ENCODE results near the gene ZC3H18. TPM values are rescaled to one million over a fixed set of nuclear protein-coding genes. Genes with fewer than 3 reads are reported as not detected.

Gene ZC3H18
- polyA plus RNA-seq, 1 donor from 2014 or later: 12.8 TPM

GRCh38 chr16:88618956-88619667 is 48.9 kb downstream of the ZC3H18 start:
- no peak for TF ChIP-seq EZH2 (IDR thresholded peaks at IDR 0.05; ENCODE audit: borderline replicate concordance, insufficient read depth, low read length, poor library complexity, severe bottlenecking)
- no peak for TF ChIP-seq MXI1 (conservative IDR thresholded peaks at IDR 0.05; ENCODE audit: poor library complexity, severe bottlenecking)
- TF ChIP-seq RAD21 (conservative IDR thresholded peaks at IDR 0.05): no peak
- TF ChIP-seq EP300 (conservative IDR thresholded peaks at IDR 0.05; ENCODE audit: poor library complexity, severe bottlenecking): no peak
- TF ChIP-seq TAF1 (IDR thresholded peaks at IDR 0.05; ENCODE audit: low read depth): no peak
- no peak for TF ChIP-seq SMC3 (conservative IDR thresholded peaks at IDR 0.05; ENCODE audit: poor library complexity)
- TF ChIP-seq POLR2AphosphoS5 (IDR thresholded peaks at IDR 0.05): no peak
- TF ChIP-seq CTCF (IDR thresholded peaks at IDR 0.05; ENCODE audit: poor library complexity, severe bottlenecking): no peak
- TF ChIP-seq REST (IDR thresholded peaks at IDR 0.05; ENCODE audit: borderline replicate concordance): no peak
- H3K36me3 ChIP-seq (ENCODE audit: insufficient read depth, low read length): no peaks in the 10 kb centered on the region
- no peaks in the 10 kb centered on the region for H3K27me3 ChIP-seq (ENCODE audit: insufficient read depth, low read depth, low read length)
- no peak overlapping the region for H3K27ac ChIP-seq (ENCODE audit: low read length)
- no peak overlapping the region for H3K4me3 ChIP-seq (ENCODE audit: low read length)
- no peak overlapping the region for H3K9ac ChIP-seq (ENCODE audit: low read length)
- H3K9me2 ChIP-seq (ENCODE audit: insufficient read depth, low read length): no peaks in the 10 kb centered on the region
- no peak overlapping the region for H2AFZ ChIP-seq (ENCODE audit: low read depth, low read length)
- H4K20me1 ChIP-seq (ENCODE audit: insufficient read depth): no peaks in the 10 kb centered on the region
- no peaks in the 10 kb centered on the region for H3K9me3 ChIP-seq (ENCODE audit: low read length)
- no peaks in the 10 kb centered on the region for H3K79me2 ChIP-seq (replicated peaks; ENCODE audit: insufficient read depth, low read length)
- no peaks in the 10 kb centered on the region for H3F3A ChIP-seq (ENCODE audit: insufficient read depth, low read length, poor library complexity, severe bottlenecking)
- H3K4me2 ChIP-seq (ENCODE audit: low read length): no peak overlapping the region

GRCh38 chr16:88619859-88620815 is 49.9 kb downstream of the ZC3H18 start:
- Histone ChIP-seq H3K4me2 (ENCODE audit: low read length) (no peak overlapping the region), H3K9ac (ENCODE audit: low read length) (no peak overlapping the region), H3K36me3 (ENCODE audit: insufficient read depth, low read length) (no peaks in the 10 kb centered on the region), H3F3A (ENCODE audit: insufficient read depth, low read length, poor library complexity, severe bottlenecking) (no peaks in the 10 kb centered on the region), H4K20me1 (ENCODE audit: insufficient read depth) (no peaks in the 10 kb centered on the region), H3K27ac (ENCODE audit: low read length) (no peak overlapping the region), H3K9me3 (ENCODE audit: low read length) (no peaks in the 10 kb centered on the region), H2AFZ (ENCODE audit: low read depth, low read length) (no peak overlapping the region), H3K4me3 (ENCODE audit: low read length) (no peak overlapping the region), H3K9me2 (ENCODE audit: insufficient read depth, low read length) (no peaks in the 10 kb centered on the region), H3K79me2 (replicated peaks; ENCODE audit: insufficient read depth, low read length) (no peaks in the 10 kb centered on the region), H3K27me3 (ENCODE audit: insufficient read depth, low read depth, low read length) (no peaks in the 10 kb centered on the region)
- TF ChIP-seq EP300 (conservative IDR thresholded peaks at IDR 0.05; ENCODE audit: poor library complexity, severe bottlenecking) (no peak), TAF1 (IDR thresholded peaks at IDR 0.05; ENCODE audit: low read depth) (no peak), CTCF (IDR thresholded peaks at IDR 0.05; ENCODE audit: poor library complexity, severe bottlenecking) (no peak), POLR2AphosphoS5 (IDR thresholded peaks at IDR 0.05) (no peak), SMC3 (conservative IDR thresholded peaks at IDR 0.05; ENCODE audit: poor library complexity) (no peak), REST (IDR thresholded peaks at IDR 0.05; ENCODE audit: borderline replicate concordance) (no peak), MXI1 (conservative IDR thresholded peaks at IDR 0.05; ENCODE audit: poor library complexity, severe bottlenecking) (no peak), RAD21 (conservative IDR thresholded peaks at IDR 0.05) (no peak), EZH2 (IDR thresholded peaks at IDR 0.05; ENCODE audit: borderline replicate concordance, insufficient read depth, low read length, poor library complexity, severe bottlenecking) (no peak)
